ENCODE data around the gene CARNS1.

DNA sequence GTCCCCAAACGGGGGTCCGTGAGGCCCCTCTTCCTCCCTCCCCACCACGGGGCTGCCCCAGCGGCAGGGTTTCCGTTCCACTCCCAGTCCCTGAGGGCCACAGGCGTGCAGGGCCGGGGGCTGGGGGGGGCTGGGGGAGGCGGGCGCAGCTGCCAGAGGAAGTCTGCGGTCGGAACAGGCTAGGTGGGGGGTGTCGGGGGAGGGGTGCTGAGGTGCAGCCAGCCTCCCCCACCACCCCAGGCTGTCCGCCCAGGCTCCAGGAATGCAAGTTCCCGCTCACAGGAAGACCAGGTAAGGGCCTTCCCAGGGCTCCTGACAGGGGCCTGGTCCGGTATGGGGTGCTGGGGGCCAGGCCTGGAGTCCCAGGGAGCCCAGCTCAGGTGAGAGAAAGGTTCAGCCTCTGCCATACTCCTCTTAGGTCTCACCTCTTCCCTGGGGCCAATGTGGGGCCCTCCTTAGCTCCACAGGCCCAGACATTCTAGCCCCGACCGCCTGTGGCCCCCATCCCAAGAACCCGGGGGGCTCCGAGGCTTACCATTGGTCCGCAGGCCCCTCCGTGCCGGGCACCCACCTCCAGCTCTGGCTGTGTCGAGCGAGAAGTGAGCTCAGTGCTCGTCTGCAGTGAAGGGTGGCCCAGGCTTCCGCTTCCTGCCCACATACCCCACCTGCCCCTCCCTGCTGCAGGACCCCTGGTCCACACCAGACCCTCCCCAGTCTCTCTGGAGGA is 21.8 kb downstream of the CARNS1 start, which contains the start of gene PTPRCAP:
- TF ChIP-seq, protein P1, sequence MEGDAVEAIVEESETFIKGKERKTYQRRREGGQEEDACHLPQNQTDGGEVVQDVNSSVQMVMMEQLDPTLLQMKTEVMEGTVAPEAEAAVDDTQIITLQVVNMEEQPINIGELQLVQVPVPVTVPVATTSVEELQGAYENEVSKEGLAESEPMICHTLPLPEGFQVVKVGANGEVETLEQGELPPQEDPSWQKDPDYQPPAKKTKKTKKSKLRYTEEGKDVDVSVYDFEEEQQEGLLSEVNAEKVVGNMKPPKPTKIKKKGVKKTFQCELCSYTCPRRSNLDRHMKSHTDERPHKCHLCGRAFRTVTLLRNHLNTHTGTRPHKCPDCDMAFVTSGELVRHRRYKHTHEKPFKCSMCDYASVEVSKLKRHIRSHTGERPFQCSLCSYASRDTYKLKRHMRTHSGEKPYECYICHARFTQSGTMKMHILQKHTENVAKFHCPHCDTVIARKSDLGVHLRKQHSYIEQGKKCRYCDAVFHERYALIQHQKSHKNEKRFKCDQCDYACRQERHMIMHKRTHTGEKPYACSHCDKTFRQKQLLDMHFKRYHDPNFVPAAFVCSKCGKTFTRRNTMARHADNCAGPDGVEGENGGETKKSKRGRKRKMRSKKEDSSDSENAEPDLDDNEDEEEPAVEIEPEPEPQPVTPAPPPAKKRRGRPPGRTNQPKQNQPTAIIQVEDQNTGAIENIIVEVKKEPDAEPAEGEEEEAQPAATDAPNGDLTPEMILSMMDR (IDR thresholded peaks at IDR 0.05), result no peak
- no peak for TF ChIP-seq POLR2A (IDR thresholded peaks at IDR 0.05)
